HG02588 (cell line): ENCODE results near the gene ERC1.
"Not testable (repeated sequence)": the region's sequence is repeated elsewhere in the genome, so short reads cannot be mapped to it uniquely, and the experiment has no call there.

ENCODE experiments used
- ATAC-seq: cut with Tn5 transposase; IDR thresholded peaks from one replicate; pipeline ENCODE4 v1.9.1; 2021; ENCODE audit warnings: mild to moderate bottlenecking, moderate library complexity; ENCODE audit not compliant: unreplicated experiment

The ERC1 gene

DNA sequence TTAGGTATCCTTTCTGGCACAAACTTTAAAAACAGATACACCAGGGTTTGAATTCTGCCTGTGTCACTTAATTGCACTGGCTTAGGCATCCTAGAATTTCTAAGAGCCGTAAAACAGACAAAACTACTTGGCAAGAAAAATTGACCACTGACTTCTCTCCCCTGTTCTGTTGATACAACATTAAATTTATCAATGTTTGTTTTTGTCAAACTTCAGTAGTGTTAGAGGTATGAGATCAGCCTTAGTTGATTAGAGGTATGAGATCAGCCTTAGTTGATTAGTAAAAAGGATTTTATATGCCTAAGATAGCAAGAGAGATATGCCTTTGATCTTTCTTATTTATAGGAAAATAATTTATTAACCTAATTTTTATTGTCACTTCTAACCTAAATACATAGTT, 320.1 kb downstream of the ERC1 start:
- ATAC-seq = no peak

DNA sequence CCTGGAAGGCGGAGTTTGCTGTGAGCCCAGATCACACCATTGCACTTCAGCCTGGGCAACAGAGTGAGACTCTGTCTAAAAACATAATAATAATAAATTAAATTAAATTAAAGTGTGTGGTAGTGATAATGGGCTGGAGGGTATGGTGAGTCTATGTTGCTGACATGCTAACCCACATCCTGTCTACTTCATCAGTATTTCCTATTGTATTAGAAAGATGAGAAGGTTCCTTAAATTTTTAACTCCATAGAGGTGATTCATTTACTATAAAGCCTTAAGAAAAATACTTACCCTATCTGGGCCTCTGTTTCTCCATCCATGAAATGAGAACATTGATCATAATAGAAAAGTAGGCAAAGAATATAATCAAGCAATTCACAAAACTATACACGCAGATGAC, 322.9 kb downstream of the ERC1 start:
- ATAC-seq = no peak

DNA sequence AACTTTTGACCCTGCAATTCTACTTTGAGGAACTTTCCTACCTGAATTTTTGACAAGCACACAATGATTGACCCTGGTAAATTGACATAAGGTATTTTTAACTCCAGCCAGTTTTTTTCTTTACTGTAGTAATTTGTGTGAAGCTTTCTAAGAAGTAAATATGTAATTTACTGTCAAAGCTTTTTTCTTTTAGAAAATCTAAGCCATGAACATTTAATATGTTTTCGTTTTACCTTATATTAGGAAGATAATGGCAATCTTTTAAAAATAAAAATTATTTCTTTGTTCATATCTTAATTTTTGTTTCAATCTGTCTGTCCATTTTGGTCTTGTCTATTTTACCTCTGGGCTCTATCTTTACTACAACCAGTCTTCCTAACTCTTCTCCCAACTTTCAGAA, 323.5 kb downstream of the ERC1 start:
- ATAC-seq = no peak

DNA sequence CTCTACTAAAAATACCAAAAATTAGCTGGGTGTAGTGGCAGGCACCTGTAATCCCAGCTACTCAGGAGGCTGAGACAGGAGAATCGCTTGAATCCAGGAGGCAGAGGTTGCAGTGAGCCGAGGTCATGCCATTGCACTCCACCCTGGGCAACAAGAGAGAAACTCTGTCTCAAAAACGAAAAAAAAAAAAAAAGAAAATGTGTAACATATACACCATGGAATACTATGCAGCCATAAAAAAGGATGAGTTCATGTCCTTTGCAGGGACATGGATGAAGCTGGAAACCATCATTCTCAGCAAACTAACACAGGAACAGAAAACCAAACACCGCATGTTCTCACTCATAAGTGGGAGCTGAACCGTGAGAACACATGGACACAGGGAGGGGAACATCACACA, 326.0 kb downstream of the ERC1 start:
- not testable (repeated sequence) for ATAC-seq

DNA sequence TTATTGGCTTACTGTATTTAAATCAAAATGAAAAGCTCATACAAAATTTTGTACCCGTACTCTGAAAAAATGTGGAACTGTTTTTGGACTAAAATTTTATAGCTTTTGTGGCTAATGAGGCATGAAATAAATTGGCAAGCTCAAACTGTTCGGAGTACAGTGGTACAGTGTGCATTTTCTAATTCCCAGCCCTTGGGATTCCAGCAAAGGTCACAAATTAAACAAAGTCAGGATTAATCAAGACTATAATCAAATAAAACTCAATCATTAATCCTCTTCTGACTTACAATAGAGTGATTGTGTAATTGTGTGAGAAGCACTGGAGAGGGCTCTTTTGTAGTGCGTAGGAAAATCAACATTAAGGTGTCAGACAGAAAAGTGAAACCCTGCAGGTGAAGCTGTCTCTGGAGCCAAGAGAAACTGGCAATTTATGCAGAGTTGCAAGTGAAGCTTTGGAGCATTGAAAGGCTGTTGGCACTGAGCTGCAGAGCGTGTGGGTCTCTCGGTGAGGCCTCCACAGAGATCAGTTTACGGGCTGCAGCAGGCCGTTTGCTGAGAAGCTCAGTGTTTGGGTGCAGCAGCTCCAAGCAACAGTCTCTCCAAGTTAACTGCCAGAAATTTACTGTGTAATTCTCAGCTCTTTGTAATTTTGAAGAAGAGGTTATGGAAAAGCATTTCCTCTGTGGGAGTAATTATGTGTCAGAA, 327.5 kb downstream of the ERC1 start:
- no peak for ATAC-seq

DNA sequence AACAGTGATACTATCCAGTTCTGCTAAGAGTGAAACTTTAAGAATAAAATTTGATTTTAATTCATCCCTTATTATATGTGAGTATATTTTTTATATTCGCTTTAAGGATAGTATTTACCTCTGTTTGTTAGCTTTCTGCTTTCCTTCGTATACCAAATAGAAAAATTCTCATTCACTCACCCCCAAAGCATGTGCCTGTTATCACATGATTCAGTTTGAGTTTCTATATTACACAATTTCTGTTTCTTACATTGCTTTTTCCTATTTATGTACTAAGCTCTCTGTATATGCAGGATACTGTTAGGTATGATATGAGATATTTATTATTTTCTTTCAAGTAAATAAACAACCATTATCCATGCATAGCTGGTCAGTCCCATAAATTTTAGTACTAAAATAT, 328.2 kb downstream of the ERC1 start:
- ATAC-seq = no peak

DNA sequence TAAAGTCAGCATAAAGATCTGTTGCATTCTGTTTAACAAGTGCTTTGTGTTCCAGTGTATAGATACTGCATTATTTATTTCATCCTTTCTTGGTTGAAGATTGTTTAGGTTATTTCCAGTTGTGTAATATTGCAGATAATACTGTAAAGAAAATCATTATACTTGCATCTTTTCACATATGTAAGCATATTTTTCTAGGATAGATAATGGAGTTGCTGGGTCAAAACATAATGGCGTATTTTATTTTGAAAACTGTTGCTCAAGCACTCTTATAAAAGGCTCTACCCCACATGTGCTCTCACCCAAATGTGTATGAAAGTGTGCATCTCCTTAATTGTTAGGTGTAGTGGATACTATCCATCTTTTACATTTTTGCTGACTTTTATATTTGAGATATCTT, 329.0 kb downstream of the ERC1 start:
- ATAC-seq = no peak

DNA sequence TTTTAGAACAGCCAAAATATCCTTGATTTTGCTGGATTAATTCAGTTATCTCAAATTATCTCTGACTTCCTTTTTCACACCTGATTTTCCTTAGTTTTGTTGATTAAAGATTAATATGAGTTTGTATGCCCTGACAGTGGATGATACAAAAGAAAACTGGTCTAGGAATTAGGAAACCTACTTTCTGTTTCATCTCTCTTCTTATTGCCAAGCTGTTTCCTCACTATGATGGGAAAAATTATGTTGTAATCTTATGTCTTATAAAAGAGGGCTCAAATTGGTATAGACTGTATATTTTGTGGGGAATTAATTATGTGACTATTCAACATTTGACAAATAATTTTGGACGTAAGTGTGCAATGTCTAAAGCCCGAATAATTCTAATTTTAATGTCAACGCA, 331.8 kb downstream of the ERC1 start:
- ATAC-seq = no peak

DNA sequence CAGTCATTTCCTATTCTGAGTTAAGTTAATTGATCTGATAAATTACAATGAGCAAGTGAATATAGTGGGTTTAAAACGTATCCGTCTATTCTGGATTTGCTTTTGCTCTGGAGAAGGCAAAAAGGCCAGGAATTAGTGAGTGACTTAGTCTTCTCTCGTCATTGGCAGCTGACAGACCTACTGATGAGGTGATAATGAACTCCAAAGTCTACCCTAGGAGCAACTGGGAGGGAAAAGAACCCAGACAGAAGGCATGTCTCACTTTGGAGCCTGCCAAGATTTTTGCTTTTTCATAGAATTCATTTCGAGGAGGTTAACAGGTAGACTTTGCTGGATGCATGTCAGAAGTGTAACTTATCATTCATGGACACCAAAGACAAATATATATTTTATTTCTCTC, 333.1 kb downstream of the ERC1 start:
- no peak for ATAC-seq

DNA sequence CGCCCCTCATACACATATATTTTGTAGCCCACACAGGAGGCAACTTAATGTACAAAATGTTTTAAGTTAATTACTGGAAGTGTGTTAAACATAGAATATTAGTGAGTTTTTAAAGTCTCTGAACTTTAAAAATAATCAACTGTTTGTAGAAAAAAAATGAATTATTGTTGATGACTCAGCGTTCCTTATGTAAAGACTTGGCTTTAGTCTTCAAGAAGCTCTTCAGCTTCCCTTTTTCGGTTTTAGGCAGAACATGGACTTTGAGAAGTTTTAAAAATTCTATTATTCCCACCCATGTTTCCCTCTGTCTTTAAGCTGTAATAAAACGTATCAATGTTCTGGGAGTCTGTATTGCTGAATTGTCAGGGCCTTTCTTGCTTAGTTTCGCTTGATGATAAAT, 333.9 kb downstream of the ERC1 start:
- no peak for ATAC-seq

DNA sequence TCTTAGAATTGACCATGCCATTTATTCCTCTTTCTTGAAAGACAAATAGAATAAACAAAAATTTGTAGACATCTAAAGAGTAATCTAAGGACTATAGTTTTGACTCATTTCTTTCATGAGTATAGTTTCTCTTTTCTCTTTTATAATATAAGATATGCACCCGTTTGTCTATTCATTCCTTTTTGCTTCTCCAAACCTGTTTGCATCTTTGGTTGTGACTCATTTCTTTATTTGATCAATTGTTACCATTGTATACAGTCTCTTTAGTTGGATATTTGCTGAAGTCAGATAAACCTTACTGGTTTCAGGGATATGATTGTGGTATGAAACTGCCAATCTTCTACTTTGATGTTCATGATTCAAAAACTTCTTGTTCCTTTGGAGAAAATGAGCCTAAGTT, 334.6 kb downstream of the ERC1 start:
- ATAC-seq = no peak

DNA sequence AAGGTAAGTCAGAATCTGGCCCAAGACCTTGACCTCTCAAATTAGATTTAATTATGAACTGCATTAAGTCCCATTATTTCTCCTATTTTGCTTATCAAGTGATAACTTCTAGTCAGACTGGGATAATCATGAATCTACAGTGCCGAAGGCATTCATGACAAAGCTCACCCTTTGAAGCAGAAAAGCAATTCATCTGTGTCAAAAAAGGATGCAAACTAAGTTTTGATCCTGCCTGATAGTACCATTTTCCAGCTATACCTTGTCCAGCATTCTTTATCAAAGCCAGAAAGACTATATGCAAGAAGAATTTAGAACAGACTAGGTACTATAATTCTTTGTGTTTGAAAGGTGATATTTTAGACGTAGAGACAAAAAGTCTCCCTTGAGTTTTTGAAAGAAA, 335.2 kb downstream of the ERC1 start:
- ATAC-seq = no peak

DNA sequence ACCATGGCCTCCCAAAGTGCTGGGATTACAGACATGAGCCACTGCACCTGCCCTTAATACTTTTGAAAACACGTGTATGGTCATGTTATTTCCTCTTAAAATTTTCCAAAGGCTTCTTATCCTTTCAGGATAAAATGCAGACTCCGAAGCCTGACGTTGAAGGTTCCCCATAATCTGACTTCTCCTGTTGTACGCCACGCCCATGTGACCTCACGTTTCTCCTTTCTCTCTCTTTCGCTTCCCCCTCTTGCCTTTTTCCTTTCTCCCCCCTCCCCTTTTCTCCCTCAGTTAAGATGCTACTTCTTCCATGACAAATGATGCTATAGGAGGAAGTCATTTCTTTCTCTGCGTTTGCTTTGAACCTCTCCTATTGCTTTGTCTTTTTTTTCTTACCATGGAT, 337.4 kb downstream of the ERC1 start:
- ATAC-seq = no peak

DNA sequence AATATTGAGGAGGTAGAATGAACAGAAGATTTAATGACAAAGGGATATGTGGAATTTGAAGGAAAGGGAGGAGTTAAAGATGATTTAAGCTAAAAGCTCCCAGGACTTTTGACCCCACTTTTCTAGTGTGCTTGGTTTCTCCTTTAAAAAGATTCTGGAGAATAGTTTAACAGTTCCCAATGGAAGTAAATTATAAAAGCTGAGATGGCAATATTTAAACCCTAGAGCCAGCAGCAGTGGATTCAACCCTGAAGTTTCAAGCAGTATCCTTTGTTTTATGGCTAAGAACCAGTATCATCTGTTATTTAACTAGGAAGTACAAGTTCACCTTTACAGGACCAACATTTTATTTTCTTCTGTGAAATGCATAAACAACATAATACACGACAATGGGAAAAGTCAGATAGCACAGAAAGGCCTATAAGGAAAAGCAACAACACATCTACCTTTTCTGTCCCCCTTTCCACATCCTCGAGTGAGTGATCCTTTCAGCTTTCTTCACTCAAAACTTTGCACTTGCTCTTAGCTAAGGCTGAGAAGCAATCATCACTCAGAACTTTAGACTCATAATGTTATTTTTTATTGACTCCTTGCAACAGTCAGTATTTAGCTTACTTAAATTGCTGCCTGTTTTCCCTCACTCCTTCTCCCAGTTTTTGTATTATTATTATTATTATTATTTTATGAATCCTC, 338.9 kb downstream of the ERC1 start:
- ATAC-seq = no peak

DNA sequence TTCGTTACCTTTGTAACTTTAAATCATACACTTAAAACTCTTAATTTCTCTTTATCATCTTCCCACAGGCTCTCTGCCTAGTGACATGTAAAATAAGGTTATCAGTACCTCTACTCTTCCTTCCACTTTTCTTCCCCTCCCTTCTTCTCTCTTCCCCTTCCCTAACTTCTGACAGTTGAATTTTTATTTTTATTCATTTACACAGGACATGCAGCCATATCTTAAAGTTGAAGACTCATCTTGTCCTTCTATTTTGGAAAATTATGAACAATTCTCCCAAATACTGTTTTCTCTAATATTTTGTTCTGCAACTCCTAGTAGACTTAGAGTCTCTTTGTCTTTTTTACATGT, 339.4 kb downstream of the ERC1 start:
- no peak for ATAC-seq

DNA sequence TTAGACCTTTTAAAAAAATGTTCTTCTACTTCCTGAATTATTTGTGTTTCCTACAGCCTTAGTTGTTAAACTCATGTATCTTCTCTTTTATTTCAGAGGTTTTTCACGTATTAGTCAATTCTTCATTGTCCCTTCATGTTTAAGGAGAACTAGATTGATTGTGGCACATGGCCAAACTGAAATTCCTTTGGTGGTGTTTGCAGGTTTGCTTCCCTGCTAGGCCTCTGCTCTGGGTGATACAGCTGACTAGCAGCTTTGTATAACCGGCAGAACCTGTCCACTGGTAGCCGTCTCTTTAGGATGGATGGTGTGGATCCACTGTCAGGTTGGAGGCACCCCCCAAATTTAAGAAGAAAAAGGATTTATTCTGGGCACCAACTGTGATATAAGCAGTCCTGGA, 341.3 kb downstream of the ERC1 start:
- ATAC-seq = no peak

DNA sequence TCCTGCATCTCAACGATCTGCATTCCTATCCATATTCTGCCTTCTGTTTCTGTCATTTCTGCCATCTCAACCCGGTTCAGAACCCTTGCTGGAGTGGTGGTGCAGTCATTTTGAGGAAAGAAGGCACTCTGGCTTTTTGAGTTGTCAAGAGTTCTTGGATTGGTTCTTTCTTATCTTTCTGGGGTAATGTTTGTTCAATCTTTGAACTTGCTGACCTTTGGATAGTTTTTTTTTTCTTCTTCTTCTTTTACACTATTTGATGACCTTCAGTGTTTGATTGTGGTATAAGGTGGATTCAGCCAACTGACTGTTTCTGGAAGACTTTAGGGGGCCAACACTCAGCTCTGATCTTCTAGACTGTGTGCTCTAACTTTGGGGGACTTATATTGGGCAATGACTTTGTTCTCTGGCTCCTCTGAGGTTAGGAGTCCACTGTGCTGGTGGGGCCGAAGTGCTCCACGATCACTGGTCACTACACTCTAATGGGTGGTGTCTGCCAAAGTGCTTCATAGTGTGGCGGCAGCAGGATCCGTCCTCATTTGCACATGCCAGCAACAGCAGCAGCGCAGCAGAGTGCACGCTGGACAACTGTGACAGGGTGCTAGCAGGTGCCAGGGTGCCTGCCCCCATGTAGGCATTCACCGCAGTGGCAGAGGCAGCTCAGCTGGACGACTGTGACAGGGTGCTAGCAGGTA, 347.6 kb downstream of the ERC1 start:
- no peak for ATAC-seq

DNA sequence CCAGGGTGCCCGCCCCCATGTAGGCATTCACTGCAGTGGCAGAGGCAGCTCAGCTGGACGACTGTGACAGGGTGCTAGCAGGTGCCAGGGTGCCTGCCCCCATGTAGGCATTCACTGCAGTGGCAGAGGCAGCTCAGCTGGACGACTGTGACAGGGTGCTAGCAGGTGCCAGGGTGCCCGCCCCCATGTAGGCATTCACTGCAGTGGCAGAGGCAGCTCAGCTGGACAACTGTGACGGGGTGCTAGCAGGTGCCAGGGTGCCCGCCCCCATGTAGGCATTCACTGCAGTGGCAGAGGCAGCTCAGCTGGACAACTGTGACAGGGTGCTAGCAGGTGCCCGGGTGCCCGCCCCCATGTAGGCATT, 348.1 kb downstream of the ERC1 start:
- ATAC-seq = not testable (repeated sequence)

DNA sequence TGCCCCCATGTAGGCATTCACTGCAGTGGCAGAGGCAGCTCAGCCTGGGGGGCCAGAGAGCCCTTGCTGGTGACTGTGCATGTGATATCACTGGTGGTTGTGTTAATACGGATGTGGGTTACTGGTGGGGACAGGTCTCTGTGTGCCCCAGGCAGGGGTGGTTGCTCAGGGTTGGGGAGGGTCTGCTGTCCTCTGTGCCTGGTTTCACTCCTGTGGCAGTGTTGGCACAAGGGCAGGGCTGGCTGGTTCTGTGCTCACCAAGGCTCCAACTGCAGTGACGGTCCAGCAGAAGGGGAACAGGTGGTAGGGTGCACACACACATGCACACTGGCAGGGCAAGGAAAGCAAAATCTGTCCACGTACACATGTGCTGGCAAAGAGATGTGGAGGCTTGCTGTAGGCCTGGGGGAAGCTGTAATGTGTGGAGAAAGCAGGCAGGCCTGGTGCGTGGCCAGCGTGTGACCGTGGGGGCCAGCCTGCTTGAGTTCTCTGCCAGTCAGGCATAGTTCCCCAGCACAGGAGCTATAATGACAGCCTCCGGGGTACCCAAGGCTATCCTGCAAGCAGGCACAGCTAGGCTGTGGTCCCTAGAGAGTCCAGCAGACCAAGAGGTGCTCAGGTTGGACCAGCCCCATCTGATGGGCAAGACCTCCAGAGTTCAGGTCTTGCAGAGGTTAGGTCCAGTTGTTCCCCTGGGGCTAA, 348.7 kb downstream of the ERC1 start:
- no peak for ATAC-seq

DNA sequence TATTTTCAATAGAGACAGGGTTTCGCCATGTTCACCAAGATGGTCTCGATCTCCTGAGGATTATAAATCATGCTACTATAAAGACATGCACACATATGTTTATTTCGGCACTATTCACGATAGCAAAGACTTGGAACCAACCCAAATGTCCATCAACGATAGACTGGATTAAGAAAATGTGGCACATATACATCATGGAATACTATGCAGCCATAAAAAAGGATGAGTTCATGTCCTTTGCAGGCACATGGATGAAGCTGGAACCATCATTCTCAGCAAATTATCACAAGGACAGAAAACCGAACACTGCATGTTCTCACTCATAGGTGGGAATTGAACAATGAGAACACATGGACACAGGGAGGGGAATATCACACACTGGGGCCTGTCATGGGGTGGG, 350.2 kb downstream of the ERC1 start:
- ATAC-seq = not testable (repeated sequence)

DNA sequence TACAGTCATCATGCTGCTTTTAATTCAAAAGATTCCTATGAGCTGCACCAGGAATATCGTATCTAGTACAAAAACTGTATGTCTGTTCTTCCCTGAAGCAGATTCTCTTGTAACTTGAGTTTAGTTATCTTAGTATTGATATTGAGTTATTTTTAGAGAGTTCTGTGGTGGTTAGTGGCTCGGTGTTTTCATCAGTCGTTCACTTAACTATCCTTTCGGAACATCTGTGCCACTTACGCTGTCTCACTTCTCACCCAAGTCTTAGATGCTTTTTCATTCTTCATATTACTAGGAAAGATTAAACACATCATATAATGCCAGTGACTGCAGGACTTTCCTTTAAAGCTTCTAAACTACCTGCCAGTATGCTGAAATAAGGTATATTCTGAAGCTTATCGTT, 352.4 kb downstream of the ERC1 start:
- ATAC-seq = no peak

DNA sequence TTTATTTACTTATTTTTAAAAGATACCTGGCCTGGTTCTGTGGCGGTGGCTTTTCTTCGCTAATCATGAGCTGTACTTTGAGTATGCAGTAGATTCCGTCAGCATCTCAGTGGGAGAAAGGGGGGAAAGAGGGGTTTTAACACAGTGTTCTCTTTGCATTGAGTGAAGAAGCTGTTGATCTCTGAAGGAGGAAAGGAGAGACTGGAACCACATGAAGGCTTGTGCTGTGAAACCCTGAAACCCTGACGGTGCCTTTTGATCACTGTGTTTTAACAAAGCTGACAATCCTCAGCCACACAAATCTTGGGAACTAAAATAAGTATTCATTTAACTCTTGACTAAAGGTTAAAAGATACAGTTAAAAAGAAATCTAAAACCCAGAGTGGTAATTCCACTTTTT, 353.2 kb downstream of the ERC1 start:
- ATAC-seq = no peak
